HepG2 (cell line): ENCODE data around the gene MTFR1L.

Experiments
- NR2F1 ChIP-seq, 2 experiments: fragments of 450-650 bp in 1 of 2; formaldehyde crosslinking in 1 of 2; IDR thresholded peaks; 2 replicates each; pipeline versions ENCODE4 v1.5.0 to v1.6.1; 2016 to 2020; ENCODE audit warnings: mild to moderate bottlenecking in 1 of 2, missing compliant biosample characterization in 1 of 2, missing genetic modification reagents in 1 of 2, moderate library complexity in 1 of 2
- SMC3 ChIP-seq: IDR thresholded peaks from 2 replicates; pipeline ENCODE4 v1.6.1; 2011; ENCODE audit warnings: low read length, improper control_type of control experiment
- ZNF296 ChIP-seq: sonication (generic); formaldehyde crosslinking; conservative IDR thresholded peaks from 2 replicates; pipeline ENCODE4 v1.5.0; 2020; ENCODE audit warnings: mild to moderate bottlenecking, missing genetic modification reagents
- ZSCAN29 ChIP-seq: sonication (generic); formaldehyde crosslinking; conservative IDR thresholded peaks from 2 replicates; pipeline ENCODE4 v1.4.0; 2020; ENCODE audit warnings: mild to moderate bottlenecking, missing genetic modification reagents
- TF ChIP-seq, protein P1 (sequence below): sonication (generic); formaldehyde crosslinking; IDR thresholded peaks from 2 replicates; pipeline ENCODE4 v1.5.0; 2020; ENCODE audit warnings: mild to moderate bottlenecking, missing genetic modification reagents, moderate library complexity
- TF ChIP-seq, protein P2 (sequence below): sonication (generic); formaldehyde crosslinking; conservative IDR thresholded peaks from 2 replicates; pipeline ENCODE4 v1.4.0; 2020; ENCODE audit warnings: mild to moderate bottlenecking, missing genetic modification reagents, moderate library complexity

DNA sequence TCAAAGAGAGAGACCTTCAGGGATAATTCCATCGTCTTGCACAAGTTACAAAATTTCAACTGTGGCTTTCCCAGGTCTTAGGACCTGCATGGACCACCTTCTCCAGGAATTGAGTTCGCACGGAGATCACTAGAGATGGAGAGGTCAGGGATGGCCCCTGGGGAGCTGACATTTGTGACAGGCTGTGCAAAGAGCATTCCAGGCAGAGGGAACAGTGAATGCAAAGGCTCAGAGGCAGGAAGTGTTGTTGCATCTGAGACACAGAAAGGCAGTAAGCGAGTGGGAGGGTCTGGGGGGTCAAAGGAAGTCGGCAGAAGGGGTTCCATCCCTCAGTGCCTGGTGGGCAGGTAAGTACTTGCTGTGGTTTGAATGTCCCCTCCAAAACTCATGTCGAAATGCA, 29.3 kb upstream of the MTFR1L start:
- TF ChIP-seq ZSCAN29 (CRISPR knock-in tag) (no peak), SMC3 (no peak), ZNF296 (CRISPR knock-in tag) (no peak), NR2F1 (CRISPR knock-in tag; IDR thresholded peaks at IDR 0.05) (no peak)
- TF ChIP-seq, protein P1, sequence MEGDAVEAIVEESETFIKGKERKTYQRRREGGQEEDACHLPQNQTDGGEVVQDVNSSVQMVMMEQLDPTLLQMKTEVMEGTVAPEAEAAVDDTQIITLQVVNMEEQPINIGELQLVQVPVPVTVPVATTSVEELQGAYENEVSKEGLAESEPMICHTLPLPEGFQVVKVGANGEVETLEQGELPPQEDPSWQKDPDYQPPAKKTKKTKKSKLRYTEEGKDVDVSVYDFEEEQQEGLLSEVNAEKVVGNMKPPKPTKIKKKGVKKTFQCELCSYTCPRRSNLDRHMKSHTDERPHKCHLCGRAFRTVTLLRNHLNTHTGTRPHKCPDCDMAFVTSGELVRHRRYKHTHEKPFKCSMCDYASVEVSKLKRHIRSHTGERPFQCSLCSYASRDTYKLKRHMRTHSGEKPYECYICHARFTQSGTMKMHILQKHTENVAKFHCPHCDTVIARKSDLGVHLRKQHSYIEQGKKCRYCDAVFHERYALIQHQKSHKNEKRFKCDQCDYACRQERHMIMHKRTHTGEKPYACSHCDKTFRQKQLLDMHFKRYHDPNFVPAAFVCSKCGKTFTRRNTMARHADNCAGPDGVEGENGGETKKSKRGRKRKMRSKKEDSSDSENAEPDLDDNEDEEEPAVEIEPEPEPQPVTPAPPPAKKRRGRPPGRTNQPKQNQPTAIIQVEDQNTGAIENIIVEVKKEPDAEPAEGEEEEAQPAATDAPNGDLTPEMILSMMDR (CRISPR knock-in tag) = no peak
- TF ChIP-seq, protein P2, sequence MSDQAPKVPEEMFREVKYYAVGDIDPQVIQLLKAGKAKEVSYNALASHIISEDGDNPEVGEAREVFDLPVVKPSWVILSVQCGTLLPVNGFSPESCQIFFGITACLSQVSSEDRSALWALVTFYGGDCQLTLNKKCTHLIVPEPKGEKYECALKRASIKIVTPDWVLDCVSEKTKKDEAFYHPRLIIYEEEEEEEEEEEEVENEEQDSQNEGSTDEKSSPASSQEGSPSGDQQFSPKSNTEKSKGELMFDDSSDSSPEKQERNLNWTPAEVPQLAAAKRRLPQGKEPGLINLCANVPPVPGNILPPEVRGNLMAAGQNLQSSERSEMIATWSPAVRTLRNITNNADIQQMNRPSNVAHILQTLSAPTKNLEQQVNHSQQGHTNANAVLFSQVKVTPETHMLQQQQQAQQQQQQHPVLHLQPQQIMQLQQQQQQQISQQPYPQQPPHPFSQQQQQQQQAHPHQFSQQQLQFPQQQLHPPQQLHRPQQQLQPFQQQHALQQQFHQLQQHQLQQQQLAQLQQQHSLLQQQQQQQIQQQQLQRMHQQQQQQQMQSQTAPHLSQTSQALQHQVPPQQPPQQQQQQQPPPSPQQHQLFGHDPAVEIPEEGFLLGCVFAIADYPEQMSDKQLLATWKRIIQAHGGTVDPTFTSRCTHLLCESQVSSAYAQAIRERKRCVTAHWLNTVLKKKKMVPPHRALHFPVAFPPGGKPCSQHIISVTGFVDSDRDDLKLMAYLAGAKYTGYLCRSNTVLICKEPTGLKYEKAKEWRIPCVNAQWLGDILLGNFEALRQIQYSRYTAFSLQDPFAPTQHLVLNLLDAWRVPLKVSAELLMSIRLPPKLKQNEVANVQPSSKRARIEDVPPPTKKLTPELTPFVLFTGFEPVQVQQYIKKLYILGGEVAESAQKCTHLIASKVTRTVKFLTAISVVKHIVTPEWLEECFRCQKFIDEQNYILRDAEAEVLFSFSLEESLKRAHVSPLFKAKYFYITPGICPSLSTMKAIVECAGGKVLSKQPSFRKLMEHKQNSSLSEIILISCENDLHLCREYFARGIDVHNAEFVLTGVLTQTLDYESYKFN (CRISPR knock-in tag) = no peak
